NT2/D1 (cell line): ENCODE data around the gene SCN10A.

Experiments
- DNase-seq: peaks from one replicate; pipeline ENCODE4 v3.0.0-alpha.2; 2011; ENCODE audit warnings: low read depth, low spot score
- H3K27me3 ChIP-seq: 2 replicates; pipeline ENCODE4 v1.6.0; 2011; ENCODE audit warnings: mild to moderate bottlenecking; ENCODE audit not compliant: insufficient read length, insufficient read depth
- H3K36me3 ChIP-seq: 2 replicates; pipeline ENCODE4 v1.6.1; 2011; ENCODE audit warnings: mild to moderate bottlenecking, low read length, mixed read lengths; ENCODE audit not compliant: insufficient read depth, insufficient read length
- H3K4me1 ChIP-seq: 2 replicates; pipeline ENCODE4 v1.5.1; 2011; ENCODE audit not compliant: insufficient read depth, insufficient read length
- H3K4me3 ChIP-seq: 2 replicates; pipeline ENCODE4 v1.5.1; 2011; ENCODE audit warnings: low read depth; ENCODE audit not compliant: insufficient read length
- H3K9ac ChIP-seq: 2 replicates; pipeline ENCODE4 v1.6.0; 2011; ENCODE audit warnings: low read depth; ENCODE audit not compliant: insufficient read length
- H3K9me3 ChIP-seq: 2 replicates; pipeline ENCODE4 v1.5.1; 2011; ENCODE audit warnings: mild to moderate bottlenecking, low read length; ENCODE audit not compliant: insufficient read depth
- SUZ12 ChIP-seq: IDR thresholded peaks from 2 replicates; pipeline ENCODE4 v1.6.1; 2011; ENCODE audit not compliant: insufficient read length, insufficient read depth; ENCODE audit errors: extremely low read depth
- YY1 ChIP-seq: IDR thresholded peaks from 2 replicates; pipeline ENCODE4 v1.6.1; 2011; ENCODE audit not compliant: insufficient read length, insufficient read depth
- ZNF274 ChIP-seq: IDR thresholded peaks from 2 replicates; pipeline ENCODE4 v1.6.1; 2011; ENCODE audit warnings: mild to moderate bottlenecking, low read depth, low read length

The SCN10A gene

GRCh38 chr3:38816026-38816425 is at the start of gene SCN10A:
TSS of gene SCN10A (minus strand) at chr3:38816217. CDS start at chr3:38794010, 22,207 bp downstream.
- DNase-seq = no peak
- Histone ChIP-seq H3K36me3 (no peaks in the 10 kb centered on the region), H3K4me1 (no peaks in the 10 kb centered on the region), H3K9me3 (no peaks in the 10 kb centered on the region), H3K4me3 (no peak within 1 kb of the TSS), H3K27me3 (no peaks in the 10 kb centered on the region), H3K9ac (no peak within 1 kb of the TSS)
- TF ChIP-seq SUZ12 (no peak), ZNF274 (no peak), YY1 (no peak)

GRCh38 chr3:38853011-38853410 is 37.0 kb upstream of the SCN10A start:
- no peak for TF ChIP-seq YY1
- Histone ChIP-seq H3K36me3 (no peaks in the 10 kb centered on the region), H3K9me3 (peaks cover 7% of the 10 kb centered on the region), H3K4me1 (no peaks in the 10 kb centered on the region), H3K4me3 (no peak overlapping the region), H3K27me3 (no peaks in the 10 kb centered on the region), H3K9ac (no peak overlapping the region)
- no peak for DNase-seq

DNA sequence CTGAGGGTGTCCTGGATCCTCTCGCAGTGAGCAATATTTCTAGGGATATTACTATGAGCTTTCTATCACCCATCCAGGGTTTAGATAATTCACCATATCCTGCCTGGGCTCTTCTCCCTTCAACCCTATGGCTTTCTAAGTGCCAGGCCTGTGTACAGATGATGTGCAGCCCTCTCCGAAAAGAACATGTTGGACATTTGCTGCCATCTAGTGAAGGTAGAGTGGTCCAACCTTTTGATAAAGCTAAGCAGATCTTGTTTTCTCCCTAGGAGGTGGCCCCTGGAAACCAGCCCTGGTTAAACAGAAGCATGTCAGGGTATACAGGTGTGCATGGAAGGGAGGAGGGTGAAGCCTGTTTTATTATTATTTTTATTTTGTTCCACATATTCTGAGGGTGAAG is 27.9 kb upstream of the SCN10A start:
- no peaks in the 10 kb centered on the region for H3K4me1 ChIP-seq
- no peak for TF ChIP-seq ZNF274
- no peak for TF ChIP-seq YY1
- no peak for TF ChIP-seq SUZ12
- H3K4me3 ChIP-seq = no peak overlapping the region
- no peak for DNase-seq
- H3K36me3 ChIP-seq = no peaks in the 10 kb centered on the region
- no peaks in the 10 kb centered on the region for H3K27me3 ChIP-seq
- H3K9ac ChIP-seq = no peak overlapping the region
- H3K9me3 ChIP-seq = 0 out of 2 replicates have a peak, but pooled peaks cover 3% of the 10 kb centered on the region

DNA sequence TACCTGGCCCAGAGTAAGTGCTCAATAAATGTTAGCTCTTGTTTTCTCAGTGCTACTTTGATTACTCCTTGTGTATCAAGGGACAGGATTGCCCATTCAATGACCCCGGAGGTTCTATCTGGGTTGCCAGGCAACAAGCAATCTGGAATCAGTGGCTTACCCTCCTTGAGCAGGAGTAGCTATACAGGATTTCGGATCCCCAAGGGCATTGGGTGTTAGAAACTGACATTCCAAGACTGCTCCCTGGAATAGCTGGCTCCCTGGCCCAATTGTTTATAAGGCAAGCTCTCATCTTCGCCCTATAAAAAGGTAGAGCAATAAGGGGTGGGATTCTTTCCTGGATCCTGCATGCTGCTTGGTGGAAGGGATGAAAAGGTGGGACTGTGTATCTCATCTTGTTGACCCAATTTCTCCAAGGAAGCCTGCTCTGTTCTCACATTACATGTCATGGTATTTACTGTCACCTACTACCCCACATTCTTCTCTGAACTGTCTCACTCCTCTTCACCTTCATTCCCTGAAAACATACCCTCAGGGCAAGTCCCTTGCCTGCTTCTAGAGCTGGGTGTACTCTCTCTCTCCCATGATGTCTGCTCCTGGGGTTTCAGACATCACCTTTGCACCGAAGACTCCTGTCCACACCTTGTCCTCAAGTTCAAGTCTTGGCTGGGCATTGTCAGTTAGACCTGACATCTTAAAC is 26.4 kb upstream of the SCN10A start:
- Histone ChIP-seq H3K4me1 (peaks cover 2% of the 10 kb centered on the region), H3K9me3 (0 out of 2 replicates have a peak, but pooled peaks cover 9% of the 10 kb centered on the region), H3K9ac (no peak overlapping the region), H3K27me3 (no peaks in the 10 kb centered on the region), H3K4me3 (no peak overlapping the region), H3K36me3 (no peaks in the 10 kb centered on the region)
- no peak for TF ChIP-seq YY1
- no peak for DNase-seq

GRCh38 chr3:38840987-38841386 is 25.0 kb upstream of the SCN10A start:
- TF ChIP-seq ZNF274 (no peak), SUZ12 (no peak), YY1 (no peak)
- DNase-seq = no peak
- H3K9me3 ChIP-seq = 0 out of 2 replicates have a peak, but pooled peaks cover 9% of the 10 kb centered on the region
- no peak overlapping the region for H3K4me3 ChIP-seq
- H3K36me3 ChIP-seq = no peaks in the 10 kb centered on the region
- H3K4me1 ChIP-seq = peaks cover 5% of the 10 kb centered on the region
- H3K27me3 ChIP-seq = no peaks in the 10 kb centered on the region
- no peak overlapping the region for H3K9ac ChIP-seq

- no peaks in the 10 kb centered on the region for H3K27me3 ChIP-seq
- H3K9me3 ChIP-seq = 0 out of 2 replicates have a peak, but pooled peaks cover 9% of the 10 kb centered on the region
- no peaks in the 10 kb centered on the region for H3K36me3 ChIP-seq
- H3K9ac ChIP-seq = no peak overlapping the region
- TF ChIP-seq ZNF274 (no peak), YY1 (no peak), SUZ12 (no peak)
- H3K4me3 ChIP-seq = no peak overlapping the region
- H3K4me1 ChIP-seq = peaks cover 14% of the 10 kb centered on the region
- DNase-seq = no peak
Measured at GRCh38 chr3:38837358-38837757, 21.3 kb upstream of the SCN10A start.

- no peaks in the 10 kb centered on the region for H3K36me3 ChIP-seq
- 0 out of 2 replicates have a peak, but pooled peaks cover 9% of the 10 kb centered on the region for H3K9me3 ChIP-seq
- H3K27me3 ChIP-seq = no peaks in the 10 kb centered on the region
- H3K4me3 ChIP-seq = no peak overlapping the region
- H3K9ac ChIP-seq = no peak overlapping the region
- peak; percentile 84 for DNase-seq
- TF ChIP-seq ZNF274 = no peak
- TF ChIP-seq YY1 = no peak
- TF ChIP-seq SUZ12 = no peak
- peaks cover 14% of the 10 kb centered on the region for H3K4me1 ChIP-seq
Measured at GRCh38 chr3:38836561-38836960, 20.5 kb upstream of the SCN10A start.
